ENCODE results near the gene TSPAN18.

GRCh38 chr11:44854086-44854485, 127.3 kb downstream of the TSPAN18 start:
- no peak for TF ChIP-seq CTCF (IDR thresholded peaks at IDR 0.05)
- TF ChIP-seq POLR2AphosphoS5 (IDR thresholded peaks at IDR 0.05; ENCODE audit: low read depth, low read length), result no peak
- no peak for TF ChIP-seq EZH2phosphoT487 (IDR thresholded peaks at IDR 0.05; ENCODE audit: borderline replicate concordance, low read depth)
- no peak for TF ChIP-seq GABPA (IDR thresholded peaks at IDR 0.05; ENCODE audit: low read depth)
- no peak for TF ChIP-seq IRF3 (IDR thresholded peaks at IDR 0.05; ENCODE audit: low read depth, low read length)
- no peak for TF ChIP-seq ELF1 (IDR thresholded peaks at IDR 0.05)
